ENCODE data around the gene HBM.
"Not testable (repeated sequence)": the region's sequence is repeated elsewhere in the genome, so short reads cannot be mapped to it uniquely, and the experiment has no call there.

Gene HBM

DNA sequence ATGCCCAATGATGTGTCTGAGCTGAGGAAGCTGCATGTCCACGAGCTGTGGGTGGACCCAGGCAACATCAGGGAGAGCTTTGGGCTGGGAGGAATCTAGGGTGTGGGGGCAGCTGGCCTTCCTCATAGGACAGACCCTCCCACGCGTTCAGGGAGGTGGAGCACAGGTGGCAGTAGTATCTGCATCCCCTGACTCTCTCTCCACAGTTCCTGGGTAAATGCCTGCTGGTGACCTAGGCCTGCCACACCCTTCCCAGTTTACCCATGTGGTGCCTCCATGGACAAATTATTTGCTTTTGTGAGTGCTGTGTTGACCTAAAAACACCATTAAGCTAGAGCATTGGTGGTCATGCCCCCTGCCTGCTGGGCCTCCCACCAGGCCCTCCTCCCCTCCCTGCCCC is 3.2 kb downstream of the HBM start:
- DNase-seq (ENCODE audit: low spot score): no peak

DNA sequence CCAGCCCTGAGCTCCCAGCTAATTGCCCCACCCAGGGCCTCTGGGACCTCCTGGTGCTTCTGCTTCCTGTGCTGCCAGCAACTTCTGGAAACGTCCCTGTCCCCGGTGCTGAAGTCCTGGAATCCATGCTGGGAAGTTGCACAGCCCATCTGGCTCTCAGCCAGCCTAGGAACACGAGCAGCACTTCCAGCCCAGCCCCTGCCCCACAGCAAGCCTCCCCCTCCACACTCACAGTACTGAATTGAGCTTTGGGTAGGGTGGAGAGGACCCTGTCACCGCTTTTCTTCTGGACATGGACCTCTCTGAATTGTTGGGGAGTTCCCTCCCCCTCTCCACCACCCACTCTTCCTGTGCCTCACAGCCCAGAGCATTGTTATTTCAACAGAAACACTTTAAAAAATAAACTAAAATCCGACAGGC is 4.3 kb downstream of the HBM start:
- not testable (repeated sequence) for DNase-seq (ENCODE audit: low spot score)

DNA sequence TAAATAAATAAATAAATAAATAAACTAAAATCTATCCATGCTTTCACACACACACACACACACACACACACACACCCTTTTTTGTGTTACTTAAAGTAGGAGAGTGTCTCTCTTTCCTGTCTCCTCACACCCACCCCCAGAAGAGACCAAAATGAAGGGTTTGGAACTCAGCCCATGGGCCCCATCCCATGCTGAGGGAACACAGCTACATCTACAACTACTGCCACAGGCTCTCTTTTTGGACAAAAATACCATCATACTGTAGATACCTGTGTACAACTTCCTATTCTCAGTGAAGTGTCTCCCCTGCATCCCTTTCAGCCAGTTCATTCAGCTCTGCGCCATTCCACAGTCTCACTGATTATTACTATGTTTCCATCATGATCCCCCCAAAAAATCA is 5.0 kb downstream of the HBM start:
- DNase-seq (ENCODE audit: low spot score): no peak

DNA sequence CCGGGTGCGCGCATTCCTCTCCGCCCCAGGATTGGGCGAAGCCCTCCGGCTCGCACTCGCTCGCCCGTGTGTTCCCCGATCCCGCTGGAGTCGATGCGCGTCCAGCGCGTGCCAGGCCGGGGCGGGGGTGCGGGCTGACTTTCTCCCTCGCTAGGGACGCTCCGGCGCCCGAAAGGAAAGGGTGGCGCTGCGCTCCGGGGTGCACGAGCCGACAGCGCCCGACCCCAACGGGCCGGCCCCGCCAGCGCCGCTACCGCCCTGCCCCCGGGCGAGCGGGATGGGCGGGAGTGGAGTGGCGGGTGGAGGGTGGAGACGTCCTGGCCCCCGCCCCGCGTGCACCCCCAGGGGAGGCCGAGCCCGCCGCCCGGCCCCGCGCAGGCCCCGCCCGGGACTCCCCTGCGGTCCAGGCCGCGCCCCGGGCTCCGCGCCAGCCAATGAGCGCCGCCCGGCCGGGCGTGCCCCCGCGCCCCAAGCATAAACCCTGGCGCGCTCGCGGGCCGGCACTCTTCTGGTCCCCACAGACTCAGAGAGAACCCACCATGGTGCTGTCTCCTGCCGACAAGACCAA is 6.7 kb downstream of the HBM start, which contains the start of gene HBA2:
TSS of gene HBA2 (plus strand) at position 503 of the 568 bp plus-strand sequence. CDS start at position 540, 37 bp downstream.
- DNase-seq (ENCODE audit: low spot score): not testable (repeated sequence)

DNA sequence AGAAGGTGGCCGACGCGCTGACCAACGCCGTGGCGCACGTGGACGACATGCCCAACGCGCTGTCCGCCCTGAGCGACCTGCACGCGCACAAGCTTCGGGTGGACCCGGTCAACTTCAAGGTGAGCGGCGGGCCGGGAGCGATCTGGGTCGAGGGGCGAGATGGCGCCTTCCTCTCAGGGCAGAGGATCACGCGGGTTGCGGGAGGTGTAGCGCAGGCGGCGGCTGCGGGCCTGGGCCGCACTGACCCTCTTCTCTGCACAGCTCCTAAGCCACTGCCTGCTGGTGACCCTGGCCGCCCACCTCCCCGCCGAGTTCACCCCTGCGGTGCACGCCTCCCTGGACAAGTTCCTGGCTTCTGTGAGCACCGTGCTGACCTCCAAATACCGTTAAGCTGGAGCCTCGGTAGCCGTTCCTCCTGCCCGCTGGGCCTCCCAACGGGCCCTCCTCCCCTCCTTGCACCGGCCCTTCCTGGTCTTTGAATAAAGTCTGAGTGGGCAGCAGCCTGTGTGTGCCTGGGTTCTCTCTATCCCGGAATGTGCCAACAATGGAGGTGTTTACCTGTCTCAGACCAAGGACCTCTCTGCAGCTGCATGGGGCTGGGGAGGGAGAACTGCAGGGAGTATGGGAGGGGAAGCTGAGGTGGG is 7.6 kb downstream of the HBM start:
- not testable (repeated sequence) for DNase-seq (ENCODE audit: low spot score)

DNA sequence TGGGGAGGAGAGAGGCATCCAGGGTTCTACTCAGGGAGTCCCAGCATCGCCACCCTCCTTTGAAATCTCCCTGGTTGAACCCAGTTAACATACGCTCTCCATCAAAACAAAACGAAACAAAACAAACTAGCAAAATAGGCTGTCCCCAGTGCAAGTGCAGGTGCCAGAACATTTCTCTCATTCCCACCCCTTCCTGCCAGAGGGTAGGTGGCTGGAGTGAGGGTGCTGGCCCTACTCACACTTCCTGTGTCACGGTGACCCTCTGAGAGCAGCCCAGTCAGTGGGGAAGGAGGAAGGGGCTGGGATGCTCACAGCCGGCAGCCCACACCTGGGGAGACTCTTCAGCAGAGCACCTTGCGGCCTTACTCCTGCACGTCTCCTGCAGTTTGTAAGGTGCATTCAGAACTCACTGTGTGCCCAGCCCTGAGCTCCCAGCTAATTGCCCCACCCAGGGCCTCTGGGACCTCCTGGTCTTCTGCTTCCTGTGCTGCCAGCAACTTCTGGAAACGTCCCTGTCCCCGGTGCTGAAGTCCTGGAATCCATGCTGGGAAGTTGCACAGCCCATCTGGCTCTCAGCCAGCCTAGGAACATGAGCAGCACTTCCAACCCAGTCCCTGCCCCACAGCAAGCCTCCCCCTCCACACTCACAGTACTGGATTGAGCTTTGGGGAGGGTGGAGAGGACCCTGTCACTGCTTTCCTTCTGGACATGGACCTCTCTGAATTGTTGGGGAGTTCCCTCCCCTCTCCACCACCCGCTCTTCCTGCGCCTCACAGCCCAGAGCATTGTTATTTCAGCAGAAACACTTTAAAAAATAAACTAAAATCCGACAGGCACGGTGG is 8.4 kb downstream of the HBM start:
- not testable (repeated sequence) for DNase-seq (ENCODE audit: low spot score)

DNA sequence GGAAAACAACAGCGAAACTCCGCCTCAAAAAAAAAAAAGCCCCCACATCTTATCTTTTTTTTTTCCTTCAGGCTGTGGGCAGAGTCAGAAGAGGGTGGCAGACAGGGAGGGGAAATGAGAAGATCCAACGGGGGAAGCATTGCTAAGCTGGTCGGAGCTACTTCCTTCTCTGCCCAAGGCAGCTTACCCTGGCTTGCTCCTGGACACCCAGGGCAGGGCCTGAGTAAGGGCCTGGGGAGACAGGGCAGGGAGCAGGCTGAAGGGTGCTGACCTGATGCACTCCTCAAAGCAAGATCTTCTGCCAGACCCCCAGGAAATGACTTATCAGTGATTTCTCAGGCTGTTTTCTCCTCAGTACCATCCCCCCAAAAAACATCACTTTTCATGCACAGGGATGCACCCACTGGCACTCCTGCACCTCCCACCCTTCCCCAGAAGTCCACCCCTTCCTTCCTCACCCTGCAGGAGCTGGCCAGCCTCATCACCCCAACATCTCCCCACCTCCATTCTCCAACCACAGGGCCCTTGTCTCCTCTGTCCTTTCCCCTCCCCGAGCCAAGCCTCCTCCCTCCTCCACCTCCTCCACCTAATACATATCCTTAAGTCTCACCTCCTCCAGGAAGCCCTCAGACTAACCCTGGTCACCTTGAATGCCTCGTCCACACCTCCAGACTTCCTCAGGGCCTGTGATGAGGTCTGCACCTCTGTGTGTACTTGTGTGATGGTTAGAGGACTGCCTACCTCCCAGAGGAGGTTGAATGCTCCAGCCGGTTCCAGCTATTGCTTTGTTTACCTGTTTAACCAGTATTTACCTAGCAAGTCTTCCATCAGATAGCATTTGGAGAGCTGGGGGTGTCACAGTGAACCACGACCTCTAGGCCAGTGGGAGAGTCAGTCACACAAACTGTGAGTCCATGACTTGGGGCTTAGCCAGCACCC is 9.5 kb downstream of the HBM start:
- no peak for DNase-seq (ENCODE audit: low spot score)

DNA sequence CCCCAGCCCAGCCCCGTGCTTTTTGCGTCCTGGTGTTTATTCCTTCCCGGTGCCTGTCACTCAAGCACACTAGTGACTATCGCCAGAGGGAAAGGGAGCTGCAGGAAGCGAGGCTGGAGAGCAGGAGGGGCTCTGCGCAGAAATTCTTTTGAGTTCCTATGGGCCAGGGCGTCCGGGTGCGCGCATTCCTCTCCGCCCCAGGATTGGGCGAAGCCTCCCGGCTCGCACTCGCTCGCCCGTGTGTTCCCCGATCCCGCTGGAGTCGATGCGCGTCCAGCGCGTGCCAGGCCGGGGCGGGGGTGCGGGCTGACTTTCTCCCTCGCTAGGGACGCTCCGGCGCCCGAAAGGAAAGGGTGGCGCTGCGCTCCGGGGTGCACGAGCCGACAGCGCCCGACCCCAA is 10.2 kb downstream of the HBM start:
- not testable (repeated sequence) for DNase-seq (ENCODE audit: low spot score)

DNA sequence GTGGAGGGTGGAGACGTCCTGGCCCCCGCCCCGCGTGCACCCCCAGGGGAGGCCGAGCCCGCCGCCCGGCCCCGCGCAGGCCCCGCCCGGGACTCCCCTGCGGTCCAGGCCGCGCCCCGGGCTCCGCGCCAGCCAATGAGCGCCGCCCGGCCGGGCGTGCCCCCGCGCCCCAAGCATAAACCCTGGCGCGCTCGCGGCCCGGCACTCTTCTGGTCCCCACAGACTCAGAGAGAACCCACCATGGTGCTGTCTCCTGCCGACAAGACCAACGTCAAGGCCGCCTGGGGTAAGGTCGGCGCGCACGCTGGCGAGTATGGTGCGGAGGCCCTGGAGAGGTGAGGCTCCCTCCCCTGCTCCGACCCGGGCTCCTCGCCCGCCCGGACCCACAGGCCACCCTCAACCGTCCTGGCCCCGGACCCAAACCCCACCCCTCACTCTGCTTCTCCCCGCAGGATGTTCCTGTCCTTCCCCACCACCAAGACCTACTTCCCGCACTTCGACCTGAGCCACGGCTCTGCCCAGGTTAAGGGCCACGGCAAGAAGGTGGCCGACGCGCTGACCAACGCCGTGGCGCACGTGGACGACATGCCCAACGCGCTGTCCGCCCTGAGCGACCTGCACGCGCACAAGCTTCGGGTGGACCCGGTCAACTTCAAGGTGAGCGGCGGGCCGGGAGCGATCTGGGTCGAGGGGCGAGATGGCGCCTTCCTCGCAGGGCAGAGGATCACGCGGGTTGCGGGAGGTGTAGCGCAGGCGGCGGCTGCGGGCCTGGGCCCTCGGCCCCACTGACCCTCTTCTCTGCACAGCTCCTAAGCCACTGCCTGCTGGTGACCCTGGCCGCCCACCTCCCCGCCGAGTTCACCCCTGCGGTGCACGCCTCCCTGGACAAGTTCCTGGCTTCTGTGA is 11.0 kb downstream of the HBM start, which contains the start of gene HBA1:
TSS of gene HBA1 (plus strand) at position 204 of the 906 bp plus-strand sequence. CDS start at position 241, 37 bp downstream.
- not testable (repeated sequence) for DNase-seq (ENCODE audit: low spot score)

DNA sequence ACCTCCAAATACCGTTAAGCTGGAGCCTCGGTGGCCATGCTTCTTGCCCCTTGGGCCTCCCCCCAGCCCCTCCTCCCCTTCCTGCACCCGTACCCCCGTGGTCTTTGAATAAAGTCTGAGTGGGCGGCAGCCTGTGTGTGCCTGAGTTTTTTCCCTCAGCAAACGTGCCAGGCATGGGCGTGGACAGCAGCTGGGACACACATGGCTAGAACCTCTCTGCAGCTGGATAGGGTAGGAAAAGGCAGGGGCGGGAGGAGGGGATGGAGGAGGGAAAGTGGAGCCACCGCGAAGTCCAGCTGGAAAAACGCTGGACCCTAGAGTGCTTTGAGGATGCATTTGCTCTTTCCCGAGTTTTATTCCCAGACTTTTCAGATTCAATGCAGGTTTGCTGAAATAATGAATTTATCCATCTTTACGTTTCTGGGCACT is 11.6 kb downstream of the HBM start:
- DNase-seq (ENCODE audit: low spot score): no peak

DNA sequence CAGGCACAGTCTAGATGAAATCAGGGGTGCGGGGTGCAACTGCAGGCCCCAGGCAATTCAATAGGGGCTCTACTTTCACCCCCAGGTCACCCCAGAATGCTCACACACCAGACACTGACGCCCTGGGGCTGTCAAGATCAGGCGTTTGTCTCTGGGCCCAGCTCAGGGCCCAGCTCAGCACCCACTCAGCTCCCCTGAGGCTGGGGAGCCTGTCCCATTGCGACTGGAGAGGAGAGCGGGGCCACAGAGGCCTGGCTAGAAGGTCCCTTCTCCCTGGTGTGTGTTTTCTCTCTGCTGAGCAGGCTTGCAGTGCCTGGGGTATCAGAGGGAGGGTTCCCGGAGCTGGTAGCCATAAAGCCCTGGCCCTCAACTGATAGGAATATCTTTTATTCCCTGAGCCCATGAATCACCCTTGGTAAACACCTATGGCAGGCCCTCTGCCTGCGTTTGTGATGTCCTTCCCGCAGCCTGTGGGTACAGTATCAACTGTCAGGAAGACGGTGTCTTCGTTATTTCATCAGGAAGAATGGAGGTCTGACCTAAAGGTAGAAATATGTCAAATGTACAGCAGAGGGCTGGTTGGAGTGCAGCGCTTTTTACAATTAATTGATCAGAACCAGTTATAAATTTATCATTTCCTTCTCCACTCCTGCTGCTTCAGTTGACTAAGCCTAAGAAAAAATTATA is 12.3 kb downstream of the HBM start:
- no peak for DNase-seq (ENCODE audit: low spot score)

DNA sequence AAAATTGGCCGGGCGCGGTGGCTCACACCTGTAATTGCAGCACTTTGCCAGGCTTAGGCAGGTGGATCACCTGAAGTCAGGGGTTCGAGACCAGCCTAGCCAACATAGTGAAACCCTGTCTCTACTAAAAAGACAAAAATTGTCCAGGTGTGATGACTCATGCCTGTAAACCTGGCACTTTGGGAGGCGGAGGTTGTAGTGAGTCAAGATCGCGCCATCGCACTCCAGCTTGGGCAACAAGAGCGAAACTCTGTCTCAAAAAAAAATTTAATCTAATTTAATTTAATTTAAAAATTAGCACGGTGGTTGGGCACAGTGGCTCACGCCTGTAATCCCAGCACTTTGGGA is 12.9 kb downstream of the HBM start:
- DNase-seq (ENCODE audit: low spot score): no peak

DNA sequence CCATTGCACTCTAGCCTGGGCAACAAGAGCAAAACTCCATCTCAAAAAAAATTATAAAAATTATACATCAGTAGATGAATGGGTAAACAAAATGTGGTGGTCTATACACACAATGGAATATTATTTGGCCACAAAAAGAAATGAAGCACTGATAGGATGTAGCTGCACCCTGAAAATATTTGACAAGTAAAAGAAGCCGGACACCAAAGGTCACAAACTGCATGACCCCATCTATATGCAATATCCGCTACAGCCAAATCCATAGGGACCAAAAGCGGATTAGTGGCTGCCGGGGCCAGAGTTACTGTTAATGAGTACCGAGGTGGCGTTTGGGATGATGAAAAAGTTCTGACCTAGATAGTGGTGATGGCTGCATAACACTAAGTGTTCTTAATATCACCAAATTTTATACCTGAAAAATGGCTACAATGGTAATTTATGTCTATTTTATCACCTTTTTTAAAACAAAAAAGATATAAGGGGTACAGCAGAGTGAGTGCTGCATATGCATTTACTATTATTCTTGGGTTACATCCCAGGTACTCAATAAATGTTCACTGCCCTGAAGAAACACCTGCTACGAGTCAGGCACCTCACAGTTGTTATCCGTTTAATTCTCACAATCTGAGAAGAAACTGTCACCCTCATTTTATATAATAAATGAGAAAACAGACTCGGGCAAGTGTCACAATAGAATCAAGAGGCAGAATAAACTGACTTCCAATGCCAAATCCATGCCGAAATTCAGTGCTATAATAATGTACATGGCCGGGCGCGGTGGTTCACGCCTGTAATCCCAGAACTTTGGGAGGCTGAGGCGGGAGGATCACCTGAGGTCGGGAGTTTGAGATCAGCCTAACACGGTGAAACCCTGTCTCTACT is 13.7 kb downstream of the HBM start:
- no peak for DNase-seq (ENCODE audit: low spot score)

DNA sequence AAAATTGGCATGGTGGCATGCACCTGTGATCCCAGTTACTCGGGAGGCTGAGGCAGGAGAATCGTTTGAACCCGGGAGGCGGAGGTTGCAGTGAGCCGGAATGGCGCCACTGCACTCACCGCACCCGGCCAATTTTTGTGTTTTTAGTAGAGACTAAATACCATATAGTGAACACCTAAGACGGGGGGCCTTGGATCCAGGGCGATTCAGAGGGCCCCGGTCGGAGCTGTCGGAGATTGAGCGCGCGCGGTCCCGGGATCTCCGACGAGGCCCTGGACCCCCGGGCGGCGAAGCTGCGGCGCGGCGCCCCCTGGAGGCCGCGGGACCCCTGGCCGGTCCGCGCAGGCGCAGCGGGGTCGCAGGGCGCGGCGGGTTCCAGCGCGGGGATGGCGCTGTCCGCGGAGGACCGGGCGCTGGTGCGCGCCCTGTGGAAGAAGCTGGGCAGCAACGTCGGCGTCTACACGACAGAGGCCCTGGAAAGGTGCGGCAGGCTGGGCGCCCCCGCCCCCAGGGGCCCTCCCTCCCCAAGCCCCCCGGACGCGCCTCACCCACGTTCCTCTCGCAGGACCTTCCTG is 14.4 kb downstream of the HBM start, which contains the start of gene HBQ1:
TSS of gene HBQ1 (plus strand) at position 359 of the 575 bp plus-strand sequence. CDS start at position 387, 28 bp downstream.
- no peak for DNase-seq (ENCODE audit: low spot score)

DNA sequence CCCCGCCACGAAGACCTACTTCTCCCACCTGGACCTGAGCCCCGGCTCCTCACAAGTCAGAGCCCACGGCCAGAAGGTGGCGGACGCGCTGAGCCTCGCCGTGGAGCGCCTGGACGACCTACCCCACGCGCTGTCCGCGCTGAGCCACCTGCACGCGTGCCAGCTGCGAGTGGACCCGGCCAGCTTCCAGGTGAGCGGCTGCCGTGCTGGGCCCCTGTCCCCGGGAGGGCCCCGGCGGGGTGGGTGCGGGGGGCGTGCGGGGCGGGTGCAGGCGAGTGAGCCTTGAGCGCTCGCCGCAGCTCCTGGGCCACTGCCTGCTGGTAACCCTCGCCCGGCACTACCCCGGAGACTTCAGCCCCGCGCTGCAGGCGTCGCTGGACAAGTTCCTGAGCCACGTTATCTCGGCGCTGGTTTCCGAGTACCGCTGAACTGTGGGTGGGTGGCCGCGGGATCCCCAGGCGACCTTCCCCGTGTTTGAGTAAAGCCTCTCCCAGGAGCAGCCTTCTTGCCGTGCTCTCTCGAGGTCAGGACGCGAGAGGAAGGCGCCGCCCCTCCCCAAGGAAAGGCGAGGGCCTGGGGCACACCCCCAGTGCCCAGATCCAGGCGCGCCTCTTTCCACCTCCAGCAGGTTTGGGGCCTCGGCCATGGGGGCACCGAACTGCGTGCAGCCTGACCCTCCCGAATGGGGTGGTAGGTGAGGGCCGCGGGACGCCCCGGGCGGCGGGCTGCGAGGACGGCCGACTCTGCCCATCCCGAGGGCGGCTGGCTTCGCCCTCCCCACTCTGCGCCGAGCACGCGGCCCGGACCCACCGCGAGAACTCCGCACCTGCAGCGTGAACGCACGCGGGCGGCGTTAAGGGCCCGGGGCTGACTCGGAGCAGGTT is 15.1 kb downstream of the HBM start:
- no peak for DNase-seq (ENCODE audit: low spot score)

DNA sequence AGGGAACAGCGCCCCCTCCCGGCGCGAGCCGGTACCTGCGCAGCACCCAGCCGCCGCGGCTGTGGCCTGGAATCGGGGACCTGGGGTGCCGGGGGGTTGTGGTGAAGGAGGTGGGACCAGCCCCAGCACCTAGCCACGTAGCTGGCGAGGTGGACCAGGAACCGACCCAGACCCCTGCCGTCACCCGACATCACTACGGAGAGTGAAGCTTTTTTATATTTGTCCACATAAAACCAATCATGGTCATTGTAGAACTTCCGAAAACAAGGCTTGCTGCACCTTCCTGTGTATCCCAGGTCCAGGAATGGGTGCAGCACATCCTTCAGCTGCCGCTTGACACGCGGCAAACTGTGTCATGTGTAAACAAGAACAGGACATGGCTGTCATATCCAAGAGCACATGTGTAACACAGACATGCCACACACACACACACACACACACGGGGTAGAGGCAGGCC is 15.8 kb downstream of the HBM start:
- DNase-seq (ENCODE audit: low spot score): peak; percentile 9

DNA sequence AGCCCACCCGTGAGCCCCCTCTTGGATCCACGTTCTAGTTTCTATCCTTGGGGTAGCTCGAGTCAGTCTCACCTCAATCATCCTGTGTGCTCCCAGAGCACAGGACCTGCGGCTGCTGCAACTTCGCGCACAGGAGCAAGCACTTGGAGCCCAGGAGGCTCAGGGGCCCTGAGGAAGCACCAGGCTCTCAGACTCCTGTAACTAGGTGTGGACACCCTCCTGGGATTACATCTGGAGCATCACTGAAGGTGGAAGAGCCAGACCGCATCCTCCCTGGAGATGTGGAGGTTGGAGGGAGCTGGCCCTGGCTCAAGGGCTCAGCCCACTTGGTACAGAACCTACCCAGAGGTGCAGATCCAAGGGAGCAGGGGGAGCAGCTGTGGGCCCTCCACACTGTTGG is 17.2 kb downstream of the HBM start:
- DNase-seq (ENCODE audit: low spot score): no peak
